Inferior parietal cortex (tissue), 1 donor: ENCODE data around the gene TIGAR.
A peak's percentile ranks its signal among the peaks of the same experiment; 100 is the strongest.

ENCODE experiments used
- DNase-seq: peaks from one replicate; pipeline ENCODE4 v3.0.0-alpha.2; 2016; ENCODE audit errors: extremely low spot score

TIGAR gene

GRCh38 chr12:4303750-4304149 is 17.3 kb upstream of the TIGAR start:
- DNase-seq = no peak

- no peak for DNase-seq
Observed at GRCh38 chr12:4307593-4308333, 13.2 kb upstream of the TIGAR start.

- DNase-seq = no peak
Observed at GRCh38 chr12:4308334-4308950, 12.6 kb upstream of the TIGAR start.

GRCh38 chr12:4311776-4312175 is 9.2 kb upstream of the TIGAR start:
- no peak for DNase-seq

GRCh38 chr12:4312251-4312650 is 8.8 kb upstream of the TIGAR start:
- no peak for DNase-seq

GRCh38 chr12:4320497-4320852 is 538 bp upstream of the TIGAR start:
- DNase-seq = no peak

GRCh38 chr12:4322726-4323125 is 1.7 kb downstream of the TIGAR start:
- DNase-seq = no peak

- DNase-seq = no peak
Observed at GRCh38 chr12:4323396-4323795, 2.4 kb downstream of the TIGAR start.

GRCh38 chr12:4324366-4324765 is 3.4 kb downstream of the TIGAR start:
- no peak for DNase-seq

GRCh38 chr12:4325966-4326365 is 5.0 kb downstream of the TIGAR start:
- DNase-seq = no peak

- no peak for DNase-seq
Observed at GRCh38 chr12:4327293-4327692, 6.3 kb downstream of the TIGAR start.

- DNase-seq = no peak
Observed at GRCh38 chr12:4330203-4330602, 9.2 kb downstream of the TIGAR start.

GRCh38 chr12:4331221-4331620 is 10.2 kb downstream of the TIGAR start:
- no peak for DNase-seq

- DNase-seq = no peak
Observed at GRCh38 chr12:4331842-4332241, 10.8 kb downstream of the TIGAR start.

GRCh38 chr12:4346931-4347330 is 25.9 kb downstream of the TIGAR start:
- no peak for DNase-seq

GRCh38 chr12:4353785-4354208 is 32.8 kb downstream of the TIGAR start:
- peak; percentile 45 for DNase-seq

GRCh38 chr12:4355156-4356040 is 34.4 kb downstream of the TIGAR start:
- DNase-seq = no peak

GRCh38 chr12:4356041-4356327 is 35.0 kb downstream of the TIGAR start:
- no peak for DNase-seq

- no peak for DNase-seq
Observed at GRCh38 chr12:4366090-4366489, 45.1 kb downstream of the TIGAR start.

- no peak for DNase-seq
Observed at GRCh38 chr12:4369548-4369947, 48.5 kb downstream of the TIGAR start.

GRCh38 chr12:4370265-4370664 is 49.3 kb downstream of the TIGAR start:
- DNase-seq = no peak

- DNase-seq = no peak
Observed at GRCh38 chr12:4372653-4373052, 51.6 kb downstream of the TIGAR start.

- no peak for DNase-seq
Observed at GRCh38 chr12:4375449-4375848, 54.4 kb downstream of the TIGAR start.
